Choroid plexus epithelial cell (primary cell): ENCODE measurements around the gene GRID2.

Experiments
- DNase-seq: peaks from one replicate; pipeline ENCODE4 v3.0.0-alpha.2; 2010; ENCODE audit warnings: low read depth
- H3K4me3 ChIP-seq: 2 replicates; pipeline ENCODE4 v1.5.1; 2011; ENCODE audit warnings: low read depth, mild to moderate bottlenecking, control low read depth, low read length, moderate library complexity
- TF ChIP-seq, protein P1 (sequence below): conservative IDR thresholded peaks from 2 replicates; pipeline ENCODE4 v1.5.1; 2011; ENCODE audit warnings: low read depth, mild to moderate bottlenecking, control low read depth, inconsistent platforms, low read length, moderate library complexity

Gene GRID2

GRCh38 chr4:93327346-93327745, 1023.6 kb downstream of the GRID2 start:
- TF ChIP-seq, protein P1, sequence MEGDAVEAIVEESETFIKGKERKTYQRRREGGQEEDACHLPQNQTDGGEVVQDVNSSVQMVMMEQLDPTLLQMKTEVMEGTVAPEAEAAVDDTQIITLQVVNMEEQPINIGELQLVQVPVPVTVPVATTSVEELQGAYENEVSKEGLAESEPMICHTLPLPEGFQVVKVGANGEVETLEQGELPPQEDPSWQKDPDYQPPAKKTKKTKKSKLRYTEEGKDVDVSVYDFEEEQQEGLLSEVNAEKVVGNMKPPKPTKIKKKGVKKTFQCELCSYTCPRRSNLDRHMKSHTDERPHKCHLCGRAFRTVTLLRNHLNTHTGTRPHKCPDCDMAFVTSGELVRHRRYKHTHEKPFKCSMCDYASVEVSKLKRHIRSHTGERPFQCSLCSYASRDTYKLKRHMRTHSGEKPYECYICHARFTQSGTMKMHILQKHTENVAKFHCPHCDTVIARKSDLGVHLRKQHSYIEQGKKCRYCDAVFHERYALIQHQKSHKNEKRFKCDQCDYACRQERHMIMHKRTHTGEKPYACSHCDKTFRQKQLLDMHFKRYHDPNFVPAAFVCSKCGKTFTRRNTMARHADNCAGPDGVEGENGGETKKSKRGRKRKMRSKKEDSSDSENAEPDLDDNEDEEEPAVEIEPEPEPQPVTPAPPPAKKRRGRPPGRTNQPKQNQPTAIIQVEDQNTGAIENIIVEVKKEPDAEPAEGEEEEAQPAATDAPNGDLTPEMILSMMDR: no peak
- H3K4me3 ChIP-seq: no peak overlapping the region
- DNase-seq: no peak

DNA sequence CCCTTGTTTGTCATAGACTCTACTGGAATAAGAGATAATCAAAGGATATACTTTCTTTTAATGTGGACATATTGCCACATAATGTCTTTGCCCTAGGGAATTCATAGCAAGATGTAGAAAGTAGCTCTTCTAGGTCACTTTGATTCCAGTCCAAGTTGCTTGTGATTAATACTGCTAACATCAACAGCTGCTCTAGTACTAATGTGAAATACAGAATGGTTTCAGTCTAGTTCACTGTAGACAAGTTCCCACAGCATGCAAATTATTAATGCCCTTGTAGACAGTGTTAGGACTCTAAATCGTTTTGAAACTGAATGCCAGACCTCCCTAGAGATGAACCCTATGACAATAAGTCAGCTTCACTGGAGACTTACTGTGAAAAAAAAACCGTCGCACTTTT, 1030.2 kb downstream of the GRID2 start:
- TF ChIP-seq, protein P1: no peak
- no peak overlapping the region for H3K4me3 ChIP-seq
- peak; percentile 24 for DNase-seq

- TF ChIP-seq, protein P1: no peak
- H3K4me3 ChIP-seq: no peak overlapping the region
- DNase-seq: no peak
Observed at GRCh38 chr4:93337196-93337595, 1033.4 kb downstream of the GRID2 start.

GRCh38 chr4:93342738-93343137, 1039.0 kb downstream of the GRID2 start:
- DNase-seq: no peak
- TF ChIP-seq, protein P1: no peak
- no peak overlapping the region for H3K4me3 ChIP-seq

GRCh38 chr4:93346840-93347239, 1043.1 kb downstream of the GRID2 start:
- H3K4me3 ChIP-seq: no peak overlapping the region
- DNase-seq: no peak
- TF ChIP-seq, protein P1: no peak

- no peak for DNase-seq
- TF ChIP-seq, protein P1: no peak
- H3K4me3 ChIP-seq: no peak overlapping the region
Observed at GRCh38 chr4:93348896-93349295, 1045.1 kb downstream of the GRID2 start.

- DNase-seq: no peak
- TF ChIP-seq, protein P1: no peak
- no peak overlapping the region for H3K4me3 ChIP-seq
Observed at GRCh38 chr4:93351846-93352245, 1048.1 kb downstream of the GRID2 start.
